Activated T-cell treated with anti-CD3 and anti-CD28 coated beads, Interleukin-2, amount 50 U/mL, for 48 hours (primary cell): ENCODE measurements around the gene TBCC.
"Not testable (repeated sequence)": the region's sequence is repeated elsewhere in the genome, so short reads cannot be mapped to it uniquely, and the experiment has no call there.

Experiments used
- DNase-seq, 2 experiments: peaks; one replicate each; pipeline ENCODE4 v3.0.0-alpha.2; 2020

Gene TBCC

GRCh38 chr6:42769836-42770235, 23.9 kb upstream of the TBCC start:
- no peak for DNase-seq

GRCh38 chr6:42769051-42769450, 23.1 kb upstream of the TBCC start:
- no peak for DNase-seq

DNA sequence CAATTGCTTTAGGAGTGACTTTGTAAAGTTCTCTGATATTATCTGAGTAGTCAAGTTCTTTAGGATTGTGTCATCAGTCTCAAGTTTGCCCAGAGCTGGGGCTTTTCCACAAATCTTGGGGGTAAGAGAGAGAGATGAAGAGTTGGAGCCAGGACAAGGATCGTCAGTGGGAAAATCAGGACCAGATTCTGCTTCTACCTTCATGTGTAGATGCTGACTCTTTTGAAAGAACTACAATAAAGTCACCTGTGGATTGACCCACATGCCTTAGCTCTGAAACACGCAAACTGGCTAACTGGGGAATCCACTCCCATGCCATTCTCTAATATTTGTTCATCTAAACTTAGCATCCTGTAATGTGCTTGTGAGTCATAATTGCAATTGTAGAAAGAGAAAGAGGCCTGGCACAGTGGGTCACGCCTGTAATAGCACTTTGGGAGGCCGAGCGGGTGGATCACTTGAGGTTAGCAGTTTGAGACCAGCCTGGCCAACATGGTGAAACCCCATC, 20.3 kb upstream of the TBCC start:
- no peak for DNase-seq

GRCh38 chr6:42764911-42765648, 19.2 kb upstream of the TBCC start:
- no peak for DNase-seq

DNA sequence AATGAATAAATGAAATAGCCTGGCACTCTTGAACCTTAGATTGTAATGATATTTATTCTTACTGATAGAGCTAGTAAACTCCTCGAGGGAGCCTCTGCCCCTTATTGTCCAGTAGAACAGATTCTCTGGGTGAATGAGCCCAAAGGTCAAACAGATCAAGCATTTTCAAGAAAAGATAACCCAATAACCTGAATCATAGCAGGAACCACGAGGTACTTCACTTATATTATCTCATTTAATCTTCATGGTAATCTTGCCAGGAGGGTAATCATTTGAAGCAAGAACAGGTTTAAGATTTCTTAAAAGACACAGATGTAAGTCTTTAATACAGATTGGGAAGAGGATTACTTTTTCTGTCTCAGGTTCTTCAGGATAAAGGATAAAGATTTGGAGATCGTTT, 17.0 kb upstream of the TBCC start:
- DNase-seq, result no peak

DNA sequence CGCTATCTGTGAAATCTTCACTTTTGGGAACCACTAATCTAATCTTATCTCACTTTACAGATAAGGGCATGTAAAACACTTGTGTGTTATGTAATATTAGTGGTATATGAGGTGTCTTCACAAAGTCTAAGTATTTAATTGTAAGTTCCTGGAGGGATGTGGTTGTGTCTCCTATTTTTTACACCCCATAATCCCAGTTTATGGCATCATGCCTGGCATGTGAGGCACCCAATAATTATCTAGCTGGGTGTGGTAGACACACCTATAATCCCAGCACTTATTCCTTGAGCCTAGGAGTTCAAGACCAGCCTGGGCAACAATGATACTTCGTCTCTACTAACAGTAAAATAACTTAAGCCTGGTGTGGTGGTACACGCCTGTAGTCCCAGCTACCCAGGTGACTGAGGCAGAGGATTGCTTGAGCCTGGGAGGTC, 16.5 kb upstream of the TBCC start:
- DNase-seq, result no peak

- no peak for DNase-seq
Observed at GRCh38 chr6:42761287-42762067, 15.6 kb upstream of the TBCC start.

DNA sequence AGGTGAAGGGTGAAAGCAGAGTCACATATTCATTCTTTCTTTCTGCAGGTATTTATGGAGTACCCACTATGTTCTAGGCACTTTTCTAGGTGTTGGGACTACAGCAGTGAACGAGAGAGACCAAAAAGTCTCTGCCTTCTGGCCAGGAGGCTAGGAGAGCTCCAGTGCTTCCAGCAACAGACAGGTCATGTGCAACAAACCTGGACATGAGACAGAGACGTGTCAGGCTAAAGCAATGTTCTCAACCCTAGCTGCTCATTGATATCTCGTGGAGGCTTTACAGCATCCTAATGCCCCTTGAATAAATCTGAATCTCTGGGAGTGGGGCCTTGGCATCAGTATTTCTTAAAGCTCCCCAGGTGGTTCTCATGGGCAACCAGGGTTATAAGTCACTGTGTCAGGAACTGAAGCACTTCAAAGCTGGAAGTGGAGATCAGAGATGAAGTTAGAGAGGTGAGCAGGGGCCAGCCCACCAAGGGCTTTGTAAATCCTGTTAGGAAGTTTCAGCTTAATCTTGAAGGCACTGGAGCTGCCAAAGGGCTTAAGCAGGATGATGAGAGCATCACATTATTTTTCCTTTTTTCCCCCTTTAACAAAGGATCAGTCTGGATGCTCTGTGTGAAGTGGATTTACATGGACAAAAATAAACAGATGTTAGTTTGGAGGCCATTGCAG, 13.0 kb upstream of the TBCC start:
- DNase-seq, result no peak

GRCh38 chr6:42756722-42757121, 10.8 kb upstream of the TBCC start:
- no peak for DNase-seq

- no peak for DNase-seq
Observed at GRCh38 chr6:42754759-42755158, 8.9 kb upstream of the TBCC start.

DNA sequence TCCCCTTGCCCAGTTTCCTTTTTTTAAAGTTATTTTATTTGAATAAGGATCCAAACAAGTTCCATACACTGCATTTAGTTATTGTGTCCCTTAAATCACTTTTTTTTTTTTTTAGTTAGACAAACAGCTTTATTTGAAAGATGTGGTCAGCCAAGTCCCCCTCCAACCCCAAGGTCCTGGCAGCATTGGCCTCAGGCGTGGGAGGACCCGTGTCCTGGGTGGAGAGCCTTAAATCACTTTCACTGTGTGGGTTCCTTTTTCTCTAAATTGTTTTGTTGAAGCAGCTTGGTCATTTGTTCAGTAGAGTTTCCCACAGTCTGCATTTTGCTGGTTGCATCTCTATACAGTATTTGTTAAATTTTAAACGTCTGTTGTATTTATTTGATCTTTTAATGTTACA, 5.2 kb upstream of the TBCC start:
- no peak for DNase-seq

GRCh38 chr6:42748203-42748898, 2.4 kb upstream of the TBCC start:
- no peak for DNase-seq

- DNase-seq, result peak; percentile 89 to 90
Observed at GRCh38 chr6:42746463-42747391, 824 bp upstream of the TBCC start.

GRCh38 chr6:42745083-42745639, 742 bp downstream of the TBCC start:
- DNase-seq, result peak; percentile 49 to 60

DNA sequence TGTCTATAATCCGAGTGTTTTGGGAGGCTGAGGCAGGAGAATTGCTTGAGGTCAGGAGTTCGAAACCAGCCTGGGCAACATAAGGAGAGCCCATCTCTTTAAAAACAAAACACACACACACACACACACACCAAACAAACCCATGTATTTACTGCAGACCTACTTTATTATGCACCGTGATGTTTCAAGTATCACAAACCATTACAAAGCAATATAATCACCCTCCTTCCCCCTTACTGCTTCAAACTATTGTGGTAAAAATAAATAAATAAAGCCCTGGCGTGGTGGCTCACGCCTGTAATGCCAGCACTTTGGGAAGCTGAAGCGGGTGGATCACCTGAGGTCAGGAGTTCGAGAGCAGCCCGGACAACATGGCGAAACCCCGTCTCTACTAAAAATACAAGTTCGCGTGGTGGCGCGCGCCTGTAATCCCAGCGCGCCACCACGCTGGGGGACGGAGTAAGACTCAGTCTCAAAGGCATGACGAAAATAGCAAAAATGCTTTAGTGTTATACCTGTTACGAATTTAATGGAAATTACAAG, 1.5 kb downstream of the TBCC start:
- no peak for DNase-seq

DNA sequence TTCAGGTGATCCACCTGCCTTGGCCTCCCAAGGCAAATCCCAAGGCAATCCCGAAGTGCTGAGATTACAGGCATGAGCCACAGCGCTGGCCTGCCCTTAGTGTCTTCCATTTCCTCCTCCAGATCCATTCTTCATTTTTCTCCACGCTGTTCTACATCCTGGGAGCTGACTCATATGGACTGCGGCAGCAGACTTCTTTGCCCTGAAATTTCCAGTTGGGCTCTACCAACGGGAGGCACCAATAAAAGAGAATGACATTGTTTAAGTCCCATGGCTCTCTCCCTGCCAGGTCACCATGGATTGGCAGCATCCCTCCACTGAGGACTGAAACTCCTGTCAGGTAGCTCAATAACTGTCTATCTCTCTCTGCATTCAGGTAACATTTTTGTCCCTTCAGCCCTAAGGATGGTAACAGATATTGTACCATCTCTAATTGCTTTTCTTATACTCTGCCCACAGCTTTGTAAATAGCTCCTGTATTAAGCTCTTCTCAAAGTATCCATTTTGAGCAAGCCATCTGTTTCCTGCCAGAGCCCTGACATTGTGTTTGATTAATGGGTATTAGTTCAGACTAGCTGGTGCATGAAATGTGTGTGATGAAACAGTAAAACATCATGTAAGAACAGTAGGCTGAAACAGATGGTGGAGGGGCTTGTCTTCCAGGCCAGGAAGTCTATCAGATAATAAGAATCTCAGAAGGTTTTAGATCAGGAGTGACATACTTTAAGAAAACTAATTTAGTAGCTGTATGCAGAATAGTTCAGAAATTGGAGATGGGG, 3.6 kb downstream of the TBCC start:
- no peak for DNase-seq

DNA sequence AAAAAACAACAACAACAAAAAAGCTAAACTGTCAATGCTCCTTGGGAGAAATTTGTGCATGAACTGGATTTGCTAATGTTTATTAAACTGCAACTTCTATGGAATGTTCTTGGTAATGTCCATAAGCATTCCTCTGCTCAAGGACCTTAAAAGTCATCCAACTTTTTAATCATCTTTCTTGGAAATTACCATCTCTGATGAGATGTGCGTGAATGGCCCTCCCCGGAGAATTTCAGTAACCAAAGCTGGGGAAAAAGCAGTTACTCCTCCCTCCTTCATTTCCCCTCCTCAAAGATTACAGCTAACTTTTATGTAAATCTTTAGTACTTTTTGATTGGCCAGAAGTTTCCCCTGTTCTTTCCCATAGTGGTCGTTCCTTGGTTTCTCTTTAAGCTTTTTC, 5.2 kb downstream of the TBCC start:
- no peak for DNase-seq

DNA sequence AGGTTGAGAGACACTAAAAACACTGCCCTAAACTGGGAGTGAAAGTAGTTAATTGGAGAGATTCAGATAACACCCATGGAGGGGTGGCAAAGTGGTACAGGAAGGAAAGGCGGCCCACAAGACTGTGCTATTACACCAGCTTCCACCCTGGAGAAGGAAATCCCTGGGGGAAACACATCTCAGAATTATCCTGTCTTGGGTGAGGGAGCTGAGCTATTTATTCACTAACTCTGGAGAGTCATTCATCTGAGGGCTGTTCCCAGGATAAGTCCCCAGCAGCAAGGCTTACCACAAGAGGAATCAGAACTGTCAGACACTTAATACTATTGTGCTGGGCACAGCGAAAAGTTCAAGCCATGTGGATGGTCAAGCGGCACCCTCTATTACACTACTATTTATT, 9.9 kb downstream of the TBCC start:
- DNase-seq, result no peak

DNA sequence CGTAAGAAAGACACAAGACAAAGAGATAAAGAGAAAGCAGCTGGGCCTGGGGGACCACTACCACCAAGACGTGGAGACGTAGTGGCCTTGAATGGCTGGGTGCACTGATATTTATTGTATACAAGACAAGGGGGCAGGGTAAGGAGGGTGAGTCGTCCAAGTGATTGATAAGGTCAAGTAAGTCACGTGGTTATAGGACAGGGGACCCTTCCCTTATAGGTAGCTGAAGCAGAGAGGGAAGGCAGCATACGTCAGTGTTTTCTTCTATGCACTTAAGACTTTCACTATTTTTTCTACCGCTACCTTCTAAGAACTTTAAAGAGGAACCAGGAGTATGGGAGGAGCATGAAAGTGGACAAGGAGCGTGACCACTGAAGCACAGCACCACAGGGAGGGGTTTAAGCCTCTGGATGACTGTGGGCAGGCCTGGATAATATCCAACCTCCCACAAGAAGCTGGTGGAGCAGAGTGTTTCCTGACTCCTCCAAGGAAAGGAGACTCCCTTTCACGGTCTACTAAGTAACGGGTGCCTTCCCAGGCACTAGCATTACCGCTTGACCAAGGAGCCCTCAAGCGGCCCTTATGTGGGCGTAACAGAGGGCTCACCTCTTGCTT, 11.9 kb downstream of the TBCC start:
- DNase-seq, result not testable (repeated sequence)

DNA sequence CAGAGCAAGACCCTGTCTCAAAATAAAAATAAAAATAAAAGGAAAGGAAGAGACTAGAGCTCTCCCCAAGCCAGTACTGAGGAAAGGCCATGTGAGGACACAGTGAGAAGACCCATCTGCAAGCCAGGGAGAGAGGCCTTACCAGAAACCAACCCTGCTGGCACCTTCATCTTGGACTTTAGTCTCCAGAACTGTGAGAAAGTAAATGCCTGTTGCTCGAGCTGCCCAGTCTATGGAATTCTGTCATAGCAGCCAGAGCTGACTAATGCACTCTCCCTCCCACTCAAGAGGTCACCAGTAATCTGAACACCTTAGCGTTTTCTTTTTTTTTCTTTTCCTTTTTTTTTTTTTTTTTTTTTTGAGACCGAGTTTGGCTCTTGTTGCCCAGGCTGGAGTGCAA, 16.2 kb downstream of the TBCC start:
- DNase-seq, result no peak
